ENCODE data around the gene ROM1.

ROM1 gene

DNA sequence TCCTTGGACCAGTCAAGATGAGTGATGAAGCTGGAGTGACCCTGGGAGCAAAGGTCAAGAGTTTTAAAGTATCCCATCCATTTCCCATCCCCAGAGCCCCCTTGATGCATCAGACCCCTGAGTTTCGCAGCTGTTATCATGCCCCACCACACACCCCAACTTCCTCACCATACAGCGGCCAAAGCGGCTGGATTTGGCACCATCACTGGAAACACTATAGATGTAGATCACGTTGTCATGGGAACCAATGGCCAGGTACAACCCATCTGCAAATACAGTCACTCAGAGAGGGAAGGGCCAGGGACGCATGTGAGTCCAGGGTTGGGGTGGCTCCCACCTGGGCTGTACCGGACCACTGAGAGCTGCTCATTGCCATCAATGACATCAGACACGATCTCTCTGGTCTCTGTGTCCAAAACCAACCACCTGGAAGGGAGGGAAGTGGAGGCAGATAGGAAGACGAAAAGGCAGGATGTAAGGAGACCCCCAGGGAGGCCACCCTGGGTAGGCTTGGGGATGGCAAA is 9.2 kb upstream of the ROM1 start:
- Histone ChIP-seq H4K8ac (ENCODE audit: low read depth, low read length) (no peak overlapping the region), H3K79me2 (ENCODE audit: control insufficient read depth, insufficient read depth, low read length, poor library complexity) (peaks cover 11% of the 10 kb centered on the region), H3K4ac (ENCODE audit: low read depth, low read length) (no peak overlapping the region), H3K36me3 (ENCODE audit: control insufficient read depth in 1 of 2, insufficient read depth in 2 of 2, low read length in 2 of 2) (peaks cover 26 to 28% of the 10 kb centered on the region in 2 experiments), H3K4me1 (ENCODE audit: control insufficient read depth in 1 of 2, insufficient read depth in 2 of 2, low read length in 2 of 2) (peaks cover 10 to 16% of the 10 kb centered on the region in 2 experiments), H4K12ac (ENCODE audit: low read depth, low read length) (no peak overlapping the region), H3K18ac (ENCODE audit: low read length) (no peak overlapping the region), H3K27ac (ENCODE audit: low read depth, low read length) (no peak overlapping the region), H3K9me3 (ENCODE audit: insufficient read depth, low read depth, low read length) (no peaks in the 10 kb centered on the region), H3K4me3 (ENCODE audit: low read depth, low read length) (no peak overlapping the region), H2AK5ac (ENCODE audit: low read length) (no peak overlapping the region), H3K27me3 (ENCODE audit: insufficient read depth, low read length) (no peaks in the 10 kb centered on the region), H2BK5ac (ENCODE audit: low read depth, low read length, poor library complexity) (no peak overlapping the region), H3K9ac (ENCODE audit: low read length) (no peak overlapping the region), H2BK120ac (ENCODE audit: insufficient read depth, low read length, poor library complexity) (no peak overlapping the region), H3K4me2 (ENCODE audit: low read length) (no peak overlapping the region), H3K14ac (ENCODE audit: low read length) (no peak overlapping the region), H3K79me1 (ENCODE audit: low read length) (peaks cover 21% of the 10 kb centered on the region), H2AFZ (ENCODE audit: insufficient read depth, low read length, poor library complexity) (no peak overlapping the region), H2BK12ac (ENCODE audit: low read length) (no peak overlapping the region), H3K23ac (ENCODE audit: low read length) (no peak overlapping the region), H4K91ac (ENCODE audit: low read depth, low read length) (no peak overlapping the region)
- no peak for DNase-seq
- WGBS (ENCODE audit: extremely low coverage, insufficient coverage, insufficient read length): no CpG with 5 or more reads among the region's 8 CpGs

DNA sequence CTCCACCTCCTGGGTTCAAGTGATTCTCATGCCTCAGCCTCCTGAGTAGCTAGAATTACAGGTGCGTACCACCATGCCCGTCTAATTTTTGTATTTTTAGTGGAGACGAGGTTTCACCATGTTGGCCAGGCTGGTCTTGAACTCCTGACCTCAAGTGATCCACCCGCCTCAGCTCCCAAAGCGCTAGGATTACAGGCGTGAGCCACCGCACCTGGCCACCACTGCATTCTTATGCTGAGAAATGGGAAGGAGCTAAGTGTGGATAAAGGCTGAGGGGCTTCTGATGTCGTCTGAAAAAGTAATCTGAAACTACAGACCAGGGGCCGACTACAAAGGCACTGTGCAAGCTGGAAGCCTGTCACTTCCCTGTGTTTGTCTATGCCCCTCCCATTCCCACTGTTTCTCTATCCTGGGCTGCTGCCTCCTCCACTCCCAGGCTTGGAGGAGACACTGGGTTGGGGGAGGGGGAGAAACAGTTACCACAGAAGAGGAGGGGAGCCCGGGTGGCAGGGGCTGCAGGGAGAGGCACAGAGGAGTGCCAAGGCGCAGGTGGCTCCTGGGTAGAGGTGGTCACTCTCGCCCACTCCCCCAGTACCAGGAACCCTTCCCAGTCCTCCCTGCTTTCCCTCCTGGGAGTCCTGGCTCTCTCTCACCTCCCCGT is 8.5 kb upstream of the ROM1 start:
- Histone ChIP-seq H2BK5ac (ENCODE audit: low read depth, low read length, poor library complexity) (no peak overlapping the region), H4K91ac (ENCODE audit: low read depth, low read length) (no peak overlapping the region), H3K79me2 (ENCODE audit: control insufficient read depth, insufficient read depth, low read length, poor library complexity) (peaks cover 11% of the 10 kb centered on the region), H3K18ac (ENCODE audit: low read length) (no peak overlapping the region), H3K4me1 (ENCODE audit: control insufficient read depth in 1 of 2, insufficient read depth in 2 of 2, low read length in 2 of 2) (peaks cover 10 to 15% of the 10 kb centered on the region in 2 experiments), H4K8ac (ENCODE audit: low read depth, low read length) (no peak overlapping the region), H3K4me3 (ENCODE audit: low read depth, low read length) (no peak overlapping the region), H3K27ac (ENCODE audit: low read depth, low read length) (no peak overlapping the region), H3K9ac (ENCODE audit: low read length) (no peak overlapping the region), H2BK12ac (ENCODE audit: low read length) (no peak overlapping the region), H3K23ac (ENCODE audit: low read length) (no peak overlapping the region), H3K14ac (ENCODE audit: low read length) (no peak overlapping the region), H3K36me3 (ENCODE audit: control insufficient read depth in 1 of 2, insufficient read depth in 2 of 2, low read length in 2 of 2) (peaks cover 29 to 30% of the 10 kb centered on the region in 2 experiments), H3K27me3 (ENCODE audit: insufficient read depth, low read length) (no peaks in the 10 kb centered on the region), H2AFZ (ENCODE audit: insufficient read depth, low read length, poor library complexity) (no peak overlapping the region), H4K12ac (ENCODE audit: low read depth, low read length) (no peak overlapping the region), H3K79me1 (ENCODE audit: low read length) (peaks cover 21% of the 10 kb centered on the region), H3K4ac (ENCODE audit: low read depth, low read length) (no peak overlapping the region), H2BK120ac (ENCODE audit: insufficient read depth, low read length, poor library complexity) (no peak overlapping the region), H3K4me2 (ENCODE audit: low read length) (no peak overlapping the region), H3K9me3 (ENCODE audit: insufficient read depth, low read depth, low read length) (no peaks in the 10 kb centered on the region), H2AK5ac (ENCODE audit: low read length) (no peak overlapping the region)
- DNase-seq: no peak
- WGBS (ENCODE audit: extremely low coverage, insufficient coverage, insufficient read length): no CpG with 5 or more reads among the region's 13 CpGs

DNA sequence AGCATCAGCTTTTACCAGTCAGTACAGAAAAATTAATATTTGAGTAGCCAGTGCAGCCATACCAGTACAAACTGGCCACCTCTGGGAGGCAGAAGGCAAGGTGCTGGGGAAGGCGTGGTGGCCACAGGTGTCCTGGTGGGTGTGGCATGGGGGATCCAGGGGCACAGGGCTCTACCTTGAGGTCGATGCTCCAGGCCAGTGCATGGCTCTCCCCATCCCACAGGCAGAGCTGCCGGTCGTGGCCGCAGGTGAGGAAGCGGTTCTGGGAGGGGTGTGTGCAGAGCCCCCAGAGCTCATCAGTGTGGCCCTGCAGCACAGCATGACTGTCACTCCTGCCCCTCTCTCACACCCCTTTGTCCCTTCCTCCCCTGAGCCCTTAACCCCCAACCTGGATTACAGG is 7.6 kb upstream of the ROM1 start:
- no peak for DNase-seq
- Histone ChIP-seq H3K79me1 (ENCODE audit: low read length) (peaks cover 20% of the 10 kb centered on the region), H3K9me3 (ENCODE audit: insufficient read depth, low read depth, low read length) (no peaks in the 10 kb centered on the region), H2AK5ac (ENCODE audit: low read length) (no peak overlapping the region), H2BK12ac (ENCODE audit: low read length) (no peak overlapping the region), H3K27me3 (ENCODE audit: insufficient read depth, low read length) (no peaks in the 10 kb centered on the region), H3K4me2 (ENCODE audit: low read length) (no peak overlapping the region), H3K27ac (ENCODE audit: low read depth, low read length) (no peak overlapping the region), H2BK5ac (ENCODE audit: low read depth, low read length, poor library complexity) (no peak overlapping the region), H3K79me2 (ENCODE audit: control insufficient read depth, insufficient read depth, low read length, poor library complexity) (peaks cover 11% of the 10 kb centered on the region), H2BK120ac (ENCODE audit: insufficient read depth, low read length, poor library complexity) (no peak overlapping the region), H3K23ac (ENCODE audit: low read length) (no peak overlapping the region), H4K91ac (ENCODE audit: low read depth, low read length) (no peak overlapping the region), H4K8ac (ENCODE audit: low read depth, low read length) (no peak overlapping the region), H3K4me1 (ENCODE audit: control insufficient read depth in 1 of 2, insufficient read depth in 2 of 2, low read length in 2 of 2) (peaks cover 7 to 11% of the 10 kb centered on the region in 2 experiments), H4K12ac (ENCODE audit: low read depth, low read length) (no peak overlapping the region), H2AFZ (ENCODE audit: insufficient read depth, low read length, poor library complexity) (no peak overlapping the region), H3K14ac (ENCODE audit: low read length) (no peak overlapping the region), H3K4me3 (ENCODE audit: low read depth, low read length) (no peak overlapping the region), H3K4ac (ENCODE audit: low read depth, low read length) (no peak overlapping the region), H3K36me3 (ENCODE audit: control insufficient read depth in 1 of 2, insufficient read depth in 2 of 2, low read length in 2 of 2) (peaks cover 31% of the 10 kb centered on the region in 2 experiments), H3K18ac (ENCODE audit: low read length) (no peak overlapping the region), H3K9ac (ENCODE audit: low read length) (no peak overlapping the region)
- no CpG with 5 or more reads among the region's 6 CpGs for WGBS (ENCODE audit: extremely low coverage, insufficient coverage, insufficient read length)

GRCh38 chr11:62605902-62606301 is 7.2 kb upstream of the ROM1 start:
- no peaks in the 10 kb centered on the region for H3K9me3 ChIP-seq (ENCODE audit: insufficient read depth, low read depth, low read length)
- no CpG with 5 or more reads among the region's 15 CpGs for WGBS (ENCODE audit: extremely low coverage, insufficient coverage, insufficient read length)
- H2AK5ac ChIP-seq (ENCODE audit: low read length): no peak overlapping the region
- H3K79me1 ChIP-seq (ENCODE audit: low read length): peaks cover 16% of the 10 kb centered on the region
- H3K4me1 ChIP-seq (ENCODE audit: control insufficient read depth in 1 of 2, insufficient read depth in 2 of 2, low read length in 2 of 2): peaks cover 8 to 11% of the 10 kb centered on the region in 2 experiments
- H3K9ac ChIP-seq (ENCODE audit: low read length): no peak overlapping the region
- no peak overlapping the region for H3K4me2 ChIP-seq (ENCODE audit: low read length)
- no peak overlapping the region for H3K18ac ChIP-seq (ENCODE audit: low read length)
- H3K23ac ChIP-seq (ENCODE audit: low read length): no peak overlapping the region
- H3K14ac ChIP-seq (ENCODE audit: low read length): no peak overlapping the region
- peaks cover 34 to 35% of the 10 kb centered on the region in 2 experiments for H3K36me3 ChIP-seq (ENCODE audit: control insufficient read depth in 1 of 2, insufficient read depth in 2 of 2, low read length in 2 of 2)
- H3K4ac ChIP-seq (ENCODE audit: low read depth, low read length): no peak overlapping the region
- no peak overlapping the region for H2AFZ ChIP-seq (ENCODE audit: insufficient read depth, low read length, poor library complexity)
- no peak overlapping the region for H3K27ac ChIP-seq (ENCODE audit: low read depth, low read length)
- peaks cover 6% of the 10 kb centered on the region for H3K79me2 ChIP-seq (ENCODE audit: control insufficient read depth, insufficient read depth, low read length, poor library complexity)
- no peak overlapping the region for H4K12ac ChIP-seq (ENCODE audit: low read depth, low read length)
- H2BK12ac ChIP-seq (ENCODE audit: low read length): no peak overlapping the region
- H4K8ac ChIP-seq (ENCODE audit: low read depth, low read length): no peak overlapping the region
- H3K4me3 ChIP-seq (ENCODE audit: low read depth, low read length): no peak overlapping the region
- DNase-seq: no peak
- H3K27me3 ChIP-seq (ENCODE audit: insufficient read depth, low read length): no peaks in the 10 kb centered on the region
- no peak overlapping the region for H2BK5ac ChIP-seq (ENCODE audit: low read depth, low read length, poor library complexity)
- H4K91ac ChIP-seq (ENCODE audit: low read depth, low read length): no peak overlapping the region
- no peak overlapping the region for H2BK120ac ChIP-seq (ENCODE audit: insufficient read depth, low read length, poor library complexity)
